Kidney glomerular epithelial cell (primary cell): ENCODE measurements around the gene FRY.
A peak's percentile ranks its signal among the peaks of the same experiment; 100 is the strongest.

Experiments
- DNase-seq: peaks from one replicate; lab custom pipeline; 2025; lab: John Stamatoyannopoulos, UW

The FRY gene

GRCh38 chr13:32016631-32017030 lies 14.9 kb upstream of the FRY start:
- DNase-seq = no peak

- no peak for DNase-seq
Measured at GRCh38 chr13:32017474-32017873, 14.1 kb upstream of the FRY start.

DNA sequence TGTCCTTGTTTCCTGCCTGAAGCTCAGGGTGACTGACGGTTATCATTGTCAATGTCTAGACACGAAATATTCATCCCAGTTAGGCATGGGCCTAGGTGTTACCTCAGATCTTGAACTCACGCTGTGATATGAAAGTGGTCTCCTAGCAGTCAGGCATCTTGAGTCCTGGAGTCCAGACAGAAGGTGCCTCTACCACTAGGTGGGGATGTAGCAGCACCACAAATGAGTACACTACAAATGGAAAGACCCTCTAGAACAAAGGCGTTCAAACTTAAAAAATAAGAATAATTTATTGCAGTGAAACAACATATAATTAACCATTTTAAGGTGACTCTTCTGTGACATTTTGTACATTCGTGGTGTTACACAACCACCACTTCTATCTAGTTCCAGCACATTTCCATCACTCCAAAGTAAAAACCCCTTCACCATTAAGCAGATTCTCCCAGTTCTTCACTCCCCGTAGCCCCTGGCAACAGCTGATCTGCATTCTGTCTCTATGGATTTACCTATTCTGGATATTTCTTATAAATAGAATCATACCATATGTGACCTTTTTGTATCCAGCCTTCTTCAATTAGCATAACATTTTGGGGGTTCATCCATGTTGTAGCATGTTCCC lies 11.9 kb upstream of the FRY start:
- DNase-seq = peak; percentile 60

DNA sequence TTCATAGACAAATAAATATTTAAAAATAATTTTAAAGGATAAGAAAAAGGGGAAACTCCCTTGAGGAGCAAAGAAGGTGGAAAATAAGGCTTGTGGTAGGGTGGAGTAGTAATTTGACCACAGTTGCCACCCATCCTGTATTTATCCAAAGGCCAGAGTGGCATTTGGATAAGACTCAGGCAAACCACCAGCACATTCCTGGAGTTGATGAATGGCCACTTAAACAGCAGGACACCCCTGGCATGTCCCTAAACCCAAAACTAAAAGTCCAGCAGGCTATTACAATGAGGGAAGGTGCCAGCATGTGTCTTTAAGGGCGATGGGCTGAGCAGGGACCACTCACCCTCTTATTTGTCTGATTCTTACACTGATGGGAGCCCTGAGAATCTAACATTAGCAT lies 9.8 kb upstream of the FRY start:
- DNase-seq = no peak

DNA sequence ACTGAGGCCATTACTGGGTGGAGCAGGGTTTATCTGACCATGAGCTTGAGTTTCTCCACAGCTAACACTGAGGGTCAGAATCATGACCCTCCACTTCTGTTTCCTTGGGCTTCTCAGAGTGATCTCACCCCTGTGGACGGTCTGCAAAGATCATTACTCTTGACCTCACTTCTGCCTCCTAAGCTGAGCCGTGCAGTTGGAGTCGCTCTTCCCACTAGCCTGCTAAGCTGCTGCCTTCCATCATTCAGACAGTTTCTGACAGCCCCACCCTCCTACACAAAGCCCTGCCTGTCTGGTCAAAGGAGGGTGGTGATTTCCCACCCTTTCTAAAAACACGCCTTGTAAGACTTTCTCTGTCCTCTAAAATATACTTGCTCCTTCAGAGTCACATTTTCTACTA lies 9.3 kb upstream of the FRY start:
- DNase-seq = no peak

- no peak for DNase-seq
Measured at GRCh38 chr13:32023096-32023495, 8.5 kb upstream of the FRY start.

GRCh38 chr13:32023698-32024097 lies 7.9 kb upstream of the FRY start:
- DNase-seq = no peak

DNA sequence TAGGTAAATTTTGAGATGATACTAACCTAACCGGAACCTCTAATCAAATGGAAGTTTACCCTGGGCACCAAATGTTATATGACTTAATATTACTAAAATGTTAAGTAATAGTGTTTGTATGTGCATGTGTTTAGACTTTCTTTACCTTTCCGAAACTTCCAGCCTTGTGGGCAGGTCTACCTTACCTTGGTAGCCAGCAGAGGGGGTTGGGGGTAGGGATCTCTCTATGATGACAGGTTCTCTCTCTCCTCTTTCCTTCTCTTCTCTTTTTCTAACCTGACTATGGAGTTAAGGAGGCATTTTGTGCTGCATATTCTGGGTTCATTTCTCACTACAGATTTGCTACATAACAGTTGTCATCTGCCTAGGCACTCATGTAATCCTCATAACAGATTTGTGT lies 6.8 kb upstream of the FRY start:
- no peak for DNase-seq

DNA sequence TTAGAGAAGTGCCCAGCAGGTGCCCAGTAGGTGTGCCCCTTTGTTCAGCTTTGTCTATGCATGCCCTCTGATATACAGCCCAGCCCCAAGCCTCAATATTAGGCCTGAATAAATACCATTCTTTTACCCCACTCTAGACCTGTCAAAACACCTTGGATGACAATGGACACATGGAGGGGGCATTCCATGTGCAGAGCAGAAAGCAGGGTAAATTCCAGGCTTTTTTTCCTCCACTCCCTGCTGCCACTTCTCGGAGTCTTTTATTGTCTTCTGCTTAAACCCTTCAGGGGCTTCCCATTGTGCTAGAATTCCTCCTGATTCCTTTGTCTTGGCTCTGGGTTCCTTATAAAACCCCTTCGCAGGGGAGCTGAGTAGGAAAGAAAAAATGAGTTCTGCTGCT lies 5.8 kb upstream of the FRY start:
- DNase-seq = no peak

DNA sequence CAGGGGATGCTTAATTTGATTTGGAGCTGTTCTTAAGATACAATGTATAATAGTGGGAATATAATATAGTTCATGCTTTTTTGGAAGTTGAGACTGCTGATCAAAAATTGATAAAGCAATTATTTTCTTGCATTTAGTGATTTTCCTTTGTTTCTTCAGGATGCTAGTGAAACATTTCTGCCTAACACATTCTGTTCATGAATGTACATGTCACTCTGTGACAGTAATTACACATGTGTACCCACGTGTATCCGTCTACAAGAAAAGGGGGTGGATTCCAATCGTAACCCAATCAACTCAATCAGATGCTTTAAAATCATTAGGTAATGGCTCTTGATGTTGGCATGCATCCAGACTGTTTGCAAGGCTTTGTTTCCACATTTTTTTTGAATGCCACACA lies 5.0 kb upstream of the FRY start:
- DNase-seq = no peak

DNA sequence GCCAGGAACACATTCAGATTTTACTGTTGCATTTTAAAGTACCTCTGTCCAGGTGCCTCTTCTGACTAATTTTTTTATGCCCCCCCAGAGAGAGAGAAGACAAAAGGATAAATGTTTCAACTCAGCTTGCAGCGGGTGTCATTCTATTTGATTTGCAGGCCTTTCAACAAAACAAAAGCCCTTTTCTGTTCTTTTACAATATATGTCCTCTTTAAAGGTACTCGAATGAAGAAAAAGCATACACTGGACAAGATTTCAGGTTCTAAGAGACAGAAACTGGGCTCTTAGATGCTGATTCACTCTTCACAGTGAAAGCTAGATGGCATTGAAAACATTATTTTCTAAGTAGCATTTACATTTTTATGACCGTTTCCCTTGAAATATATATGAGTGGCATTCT lies 2.9 kb upstream of the FRY start:
- DNase-seq = no peak

GRCh38 chr13:32029684-32030083 lies 1.9 kb upstream of the FRY start:
- no peak for DNase-seq

DNA sequence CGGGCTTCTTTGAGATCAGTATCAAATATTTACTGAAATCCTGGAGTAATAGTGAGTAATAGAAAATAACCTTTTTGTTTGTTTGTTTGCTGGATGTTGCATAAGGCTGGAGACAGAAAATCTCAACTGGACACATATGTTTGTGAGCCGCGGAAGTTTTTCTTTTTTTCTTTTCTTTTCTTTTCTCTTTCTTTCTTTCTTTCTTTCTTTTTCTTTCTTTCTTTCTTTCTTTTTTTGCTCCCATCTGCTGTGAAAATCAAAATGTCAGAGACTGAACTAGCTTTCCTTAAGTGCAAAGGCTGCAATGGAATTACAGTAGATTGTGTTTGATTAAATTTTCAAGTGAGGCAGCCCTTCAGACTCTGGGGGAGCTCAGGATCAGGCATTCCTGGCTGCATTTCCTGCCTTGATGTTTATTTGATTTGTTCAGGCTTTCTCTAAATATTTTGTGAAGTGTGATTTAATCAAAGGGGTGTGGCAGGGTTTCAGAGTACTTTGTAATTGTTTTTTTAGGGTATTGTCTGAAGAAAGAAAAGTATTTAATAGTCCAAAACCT lies 319 bp downstream of the FRY start:
- DNase-seq = no peak

DNA sequence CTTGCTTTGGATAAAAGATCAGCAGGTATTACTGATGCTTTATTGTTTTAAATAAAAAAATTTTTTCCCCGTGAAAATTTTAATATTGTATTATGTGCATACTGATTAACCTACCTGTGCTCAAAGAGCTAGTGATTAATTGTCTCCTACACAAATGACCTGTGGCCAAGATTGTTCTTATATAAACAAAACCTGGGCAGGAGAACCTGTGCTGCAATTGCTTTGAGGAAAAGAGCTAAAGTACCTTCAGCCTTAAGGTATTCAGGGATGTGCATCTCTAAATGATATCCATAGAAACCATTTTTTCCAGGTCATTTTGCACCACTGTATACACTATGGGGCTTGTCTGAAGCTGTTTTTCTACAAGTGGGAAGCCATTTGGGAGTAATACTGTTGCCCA lies 1.2 kb downstream of the FRY start:
- DNase-seq = no peak

- no peak for DNase-seq
Measured at GRCh38 chr13:32033744-32034143, 2.2 kb downstream of the FRY start.

GRCh38 chr13:32035716-32036115 lies 4.1 kb downstream of the FRY start:
- DNase-seq = no peak

- peak; percentile 32 for DNase-seq
Measured at GRCh38 chr13:32036126-32036695, 4.6 kb downstream of the FRY start.

GRCh38 chr13:32036757-32037156 lies 5.2 kb downstream of the FRY start:
- DNase-seq = no peak

DNA sequence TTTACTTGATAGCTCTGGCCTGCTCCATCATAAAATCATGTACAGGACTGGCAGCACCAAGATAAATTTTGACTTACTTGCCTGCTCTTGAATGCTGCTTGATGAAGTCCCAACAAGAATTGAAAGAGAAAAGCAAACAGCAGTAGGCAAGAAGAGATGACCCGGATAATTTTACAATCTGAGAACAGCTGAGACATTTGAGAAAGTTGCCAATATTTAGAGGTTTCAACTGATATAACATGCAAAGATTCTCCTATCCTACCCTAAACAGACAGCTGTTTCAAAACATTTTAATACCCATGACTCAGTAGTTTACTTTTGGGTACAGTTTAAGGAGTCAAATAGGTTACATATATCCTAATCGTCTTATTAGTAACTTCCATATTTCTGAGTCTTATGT lies 5.9 kb downstream of the FRY start:
- DNase-seq = no peak

GRCh38 chr13:32038343-32038742 lies 6.8 kb downstream of the FRY start:
- no peak for DNase-seq

GRCh38 chr13:32039056-32039455 lies 7.5 kb downstream of the FRY start:
- DNase-seq = no peak

DNA sequence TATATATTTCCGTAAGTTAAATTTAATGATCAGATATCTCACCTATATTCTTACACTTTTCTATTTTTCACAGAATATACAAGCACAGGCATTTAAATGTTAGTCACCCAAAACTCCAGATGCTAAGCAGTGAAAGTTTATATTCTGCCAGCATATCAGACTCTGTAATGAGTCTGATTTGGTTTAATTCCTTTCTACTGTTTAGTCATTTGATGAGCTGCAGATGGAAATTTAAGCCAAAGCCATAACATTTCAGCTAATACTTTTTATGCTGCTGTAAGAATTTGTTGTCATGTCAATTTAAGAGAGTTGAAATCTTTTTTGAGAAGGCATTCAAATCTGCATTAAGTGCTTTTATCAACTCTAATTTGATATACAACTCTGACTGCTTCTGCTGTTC lies 8.0 kb downstream of the FRY start:
- no peak for DNase-seq

- no peak for DNase-seq
Measured at GRCh38 chr13:32040052-32040642, 8.6 kb downstream of the FRY start.

DNA sequence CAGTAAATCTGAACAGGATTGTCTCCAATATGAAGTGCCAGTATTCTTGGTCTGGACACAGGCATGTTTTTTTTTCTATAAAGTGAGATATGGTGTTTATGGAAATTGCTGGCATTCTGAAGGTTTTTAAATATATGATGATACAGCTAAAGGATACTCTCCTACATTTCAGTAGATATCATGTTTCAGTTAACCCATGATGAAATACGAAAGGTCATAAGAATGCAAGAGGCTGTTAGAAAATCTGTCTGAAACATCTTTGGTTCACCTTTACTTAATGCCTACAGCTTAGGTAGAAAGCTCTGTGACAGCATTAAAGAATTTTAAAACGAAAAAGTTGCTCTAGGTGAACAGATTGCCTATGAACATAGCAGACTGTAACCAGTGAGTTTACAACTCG lies 9.1 kb downstream of the FRY start:
- no peak for DNase-seq
